ELR (cell line): ENCODE measurements around the gene KRTAP2-4.
A peak's percentile ranks its signal among the peaks of the same experiment; 100 is the strongest.
"Not testable (repeated sequence)": the region's sequence is repeated elsewhere in the genome, so short reads cannot be mapped to it uniquely, and the experiment has no call there.

Experiments
- DNase-seq: peaks from one replicate; pipeline ENCODE4 v3.0.0-alpha.2; 2015; ENCODE audit warnings: low read depth

KRTAP2-4 gene

GRCh38 chr17:41065829-41066624, at the start of gene KRTAP2-4:
Gene KRTAP2-4 (minus strand): TSS chr17:41065879. CDS start chr17:41065845, 34 bp downstream.
- DNase-seq, result peak; percentile 97

- peak; percentile 31 for DNase-seq
Observed at GRCh38 chr17:41111151-41111885, 45.6 kb upstream of the KRTAP2-4 start.

- not testable (repeated sequence) for DNase-seq
Observed at GRCh38 chr17:41108728-41109386, 43.2 kb upstream of the KRTAP2-4 start.

- DNase-seq, result no peak
Observed at GRCh38 chr17:41107941-41108450, 42.3 kb upstream of the KRTAP2-4 start.

- not testable (repeated sequence) for DNase-seq
Observed at GRCh38 chr17:41105347-41105746, 39.7 kb upstream of the KRTAP2-4 start, which contains the start of gene KRTAP4-9. Gene KRTAP4-9 (plus strand): TSS chr17:41105389. CDS start chr17:41105389, 0 bp downstream.

GRCh38 chr17:41104386-41105038, 38.8 kb upstream of the KRTAP2-4 start:
- DNase-seq, result peak; percentile 85

GRCh38 chr17:41103896-41104295, 38.2 kb upstream of the KRTAP2-4 start:
- DNase-seq, result peak; percentile 71

GRCh38 chr17:41101586-41102259, 36.0 kb upstream of the KRTAP2-4 start, which contains the start of gene KRTAP4-16:
Gene KRTAP4-16 (minus strand): TSS chr17:41102209. CDS start chr17:41102209, 0 bp downstream.
- peak; percentile 73 for DNase-seq

GRCh38 chr17:41099682-41100480, 34.2 kb upstream of the KRTAP2-4 start:
- peak; percentile 99 for DNase-seq

- peak; percentile 91 for DNase-seq
Observed at GRCh38 chr17:41098481-41098880, 32.8 kb upstream of the KRTAP2-4 start.

- peak; percentile 39 for DNase-seq
Observed at GRCh38 chr17:41098042-41098441, 32.4 kb upstream of the KRTAP2-4 start, which contains the start of gene KRTAP4-8. Gene KRTAP4-8 (minus strand): TSS chr17:41098142. CDS start chr17:41098084, 58 bp downstream.

GRCh38 chr17:41096055-41096454, 30.4 kb upstream of the KRTAP2-4 start:
- DNase-seq, result no peak

GRCh38 chr17:41088760-41089352, 23.2 kb upstream of the KRTAP2-4 start:
- not testable (repeated sequence) for DNase-seq

GRCh38 chr17:41084100-41084856, 18.6 kb upstream of the KRTAP2-4 start, which contains the start of gene KRTAP4-7:
Gene KRTAP4-7 (plus strand): TSS chr17:41084150. CDS start chr17:41084207, 57 bp downstream.
- DNase-seq, result not testable (repeated sequence)

GRCh38 chr17:41083427-41083826, 17.7 kb upstream of the KRTAP2-4 start:
- DNase-seq, result peak; percentile 92

- peak; percentile 93 for DNase-seq
Observed at GRCh38 chr17:41082626-41083025, 16.9 kb upstream of the KRTAP2-4 start.

- no peak for DNase-seq
Observed at GRCh38 chr17:41076788-41077187, 11.1 kb upstream of the KRTAP2-4 start.

- DNase-seq, result no peak
Observed at GRCh38 chr17:41073676-41074075, 8.0 kb upstream of the KRTAP2-4 start.
